K562 (cell line): Measurements from ENCODE around the gene LMO7. TPM values are rescaled to one million over a fixed set of nuclear protein-coding genes. Genes with fewer than 3 reads are reported as not detected.

Experiments used
- BMI1 ChIP-seq: fragments of 150-350 bp; IDR thresholded peaks from 2 replicates; pipeline ENCODE4 v1.6.1; 2014; ENCODE audit warnings: low read length
- GABPA ChIP-seq: fragments of 200-800 bp; sonication (Bioruptor generic); conservative IDR thresholded peaks from 2 replicates; pipeline ENCODE4 v1.6.1; 2016; ENCODE audit warnings: low read depth, missing genetic modification characterization, missing compliant biosample characterization
- GATAD2B ChIP-seq: fragments of 450-650 bp; IDR thresholded peaks from 2 replicates; pipeline ENCODE4 v1.6.1; 2017; ENCODE audit warnings: mild to moderate bottlenecking, borderline replicate concordance
- HNRNPL ChIP-seq: fragments of 200-400 bp; formaldehyde crosslinking; IDR thresholded peaks from 2 replicates; pipeline ENCODE4 v1.6.1; 2017; ENCODE audit warnings: low read depth, mild to moderate bottlenecking, low read length
- KAT2B ChIP-seq: IDR thresholded peaks from one replicate; pipeline ENCODE4 v1.6.1; 2012; ENCODE audit warnings: low read depth, mild to moderate bottlenecking, control low read depth, inconsistent platforms, low read length, moderate library complexity
- MGA ChIP-seq: fragments of 450-650 bp; IDR thresholded peaks from 2 replicates; pipeline ENCODE4 v1.6.1; 2016; ENCODE audit warnings: mild to moderate bottlenecking, moderate library complexity
- NCOA6 ChIP-seq: fragments of 450-650 bp; IDR thresholded peaks from 2 replicates; pipeline ENCODE4 v1.6.1; 2017; ENCODE audit warnings: mild to moderate bottlenecking
- POLR2A ChIP-seq: fragments of 450-650 bp; conservative IDR thresholded peaks from 2 replicates; pipeline ENCODE4 v1.6.1; 2016
- SNAPC5 ChIP-seq: fragments of 250-450 bp; sonication (Bioruptor Pico); IDR thresholded peaks from 2 replicates; pipeline ENCODE4 v1.8.0; 2021; ENCODE audit warnings: moderate library complexity, mild to moderate bottlenecking, inconsistent platforms
- ZNF239 ChIP-seq: fragments of 250-450 bp; sonication (Bioruptor Pico); IDR thresholded peaks from 2 replicates; pipeline ENCODE4 v1.4.0; 2020; ENCODE audit warnings: mild to moderate bottlenecking
- ZNF830 ChIP-seq: fragments of 250-450 bp; sonication (Bioruptor Pico); IDR thresholded peaks from 2 replicates; pipeline ENCODE4 v1.5.0; 2021; ENCODE audit warnings: mild to moderate bottlenecking
- polyA plus RNA-seq, 8 experiments: library from polyadenylated mRNA; depleted of rRNA in 4 of 8; stranded (reverse) in 5 of 8; unstranded in 3 of 8; fragments of >200 nt; fragmentation: Nextera tagmentation in 2 of 8; fragmentation: Illumina TruSeq in 1 of 8; extraction: Ambion mirVana in 2 of 8; extraction: Trizol in 1 of 8; gene quantifications; 2 replicates each; pipeline versions ENCODE4 v1.2.1 to v1.2.3, GENCODE V29; 2011 to 2014; ENCODE audit warnings: inconsistent platforms in 1 of 8, missing spikeins in 1 of 8
- total RNA-seq, 7 experiments: library from RNA; depleted of rRNA in 6 of 7; stranded (reverse); fragments of >200 nt in 6 of 7; fragmentation: Illumina TruSeq in 2 of 7; extraction: Trizol in 2 of 7; gene quantifications; 2 replicates each; pipeline versions ENCODE4 v1.2.1 to v1.2.3, GENCODE V29; 2011 to 2021; ENCODE audit warnings: low replicate concordance in 1 of 7
- TF ChIP-seq, protein P1 (sequence below): fragments of 250-450 bp; sonication (Bioruptor Pico); IDR thresholded peaks from 2 replicates; pipeline ENCODE4 v1.5.0; 2021
- TF ChIP-seq, protein P2 (sequence below): fragments of 450-650 bp; IDR thresholded peaks from 2 replicates; pipeline ENCODE4 v1.7.1; 2018; ENCODE audit warnings: mild to moderate bottlenecking, low read depth; ENCODE audit not compliant: partially characterized antibody

Gene LMO7
- total and polyA plus RNA-seq, 9 of the 15 experiments (the other 6 are each of a cell fraction or from before 2014, with no cell fraction given): 0.42 to 4.3 (median 1.7) TPM

- TF ChIP-seq MGA: peak; percentile 62
- TF ChIP-seq SNAPC5 (CRISPR knock-in tag): no peak
- TF ChIP-seq, protein P1, sequence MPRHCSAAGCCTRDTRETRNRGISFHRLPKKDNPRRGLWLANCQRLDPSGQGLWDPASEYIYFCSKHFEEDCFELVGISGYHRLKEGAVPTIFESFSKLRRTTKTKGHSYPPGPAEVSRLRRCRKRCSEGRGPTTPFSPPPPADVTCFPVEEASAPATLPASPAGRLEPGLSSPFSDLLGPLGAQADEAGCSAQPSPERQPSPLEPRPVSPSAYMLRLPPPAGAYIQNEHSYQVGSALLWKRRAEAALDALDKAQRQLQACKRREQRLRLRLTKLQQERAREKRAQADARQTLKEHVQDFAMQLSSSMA (CRISPR knock-in tag): no peak
- TF ChIP-seq ZNF239 (CRISPR knock-in tag): no peak
- no peak for TF ChIP-seq ZNF830 (CRISPR knock-in tag)
- TF ChIP-seq BMI1: no peak
- no peak for TF ChIP-seq GATAD2B
- 0 out of 2 replicates have a peak, but pooled peaks have one; percentile 39 for TF ChIP-seq NCOA6
- TF ChIP-seq HNRNPL: no peak
- TF ChIP-seq GABPA (tag): 0 out of 2 replicates have a peak, but pooled peaks have one; percentile 5
- TF ChIP-seq, protein P2, sequence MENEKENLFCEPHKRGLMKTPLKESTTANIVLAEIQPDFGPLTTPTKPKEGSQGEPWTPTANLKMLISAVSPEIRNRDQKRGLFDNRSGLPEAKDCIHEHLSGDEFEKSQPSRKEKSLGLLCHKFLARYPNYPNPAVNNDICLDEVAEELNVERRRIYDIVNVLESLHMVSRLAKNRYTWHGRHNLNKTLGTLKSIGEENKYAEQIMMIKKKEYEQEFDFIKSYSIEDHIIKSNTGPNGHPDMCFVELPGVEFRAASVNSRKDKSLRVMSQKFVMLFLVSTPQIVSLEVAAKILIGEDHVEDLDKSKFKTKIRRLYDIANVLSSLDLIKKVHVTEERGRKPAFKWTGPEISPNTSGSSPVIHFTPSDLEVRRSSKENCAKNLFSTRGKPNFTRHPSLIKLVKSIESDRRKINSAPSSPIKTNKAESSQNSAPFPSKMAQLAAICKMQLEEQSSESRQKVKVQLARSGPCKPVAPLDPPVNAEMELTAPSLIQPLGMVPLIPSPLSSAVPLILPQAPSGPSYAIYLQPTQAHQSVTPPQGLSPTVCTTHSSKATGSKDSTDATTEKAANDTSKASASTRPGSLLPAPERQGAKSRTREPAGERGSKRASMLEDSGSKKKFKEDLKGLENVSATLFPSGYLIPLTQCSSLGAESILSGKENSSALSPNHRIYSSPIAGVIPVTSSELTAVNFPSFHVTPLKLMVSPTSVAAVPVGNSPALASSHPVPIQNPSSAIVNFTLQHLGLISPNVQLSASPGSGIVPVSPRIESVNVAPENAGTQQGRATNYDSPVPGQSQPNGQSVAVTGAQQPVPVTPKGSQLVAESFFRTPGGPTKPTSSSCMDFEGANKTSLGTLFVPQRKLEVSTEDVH: no peak
- TF ChIP-seq KAT2B: no peak
- no peak for TF ChIP-seq POLR2A
Measured at GRCh38 chr13:75636436-75637180, 478 bp downstream of the LMO7 start (continued).
